ENCODE measurements around the gene REPS1.

DNA sequence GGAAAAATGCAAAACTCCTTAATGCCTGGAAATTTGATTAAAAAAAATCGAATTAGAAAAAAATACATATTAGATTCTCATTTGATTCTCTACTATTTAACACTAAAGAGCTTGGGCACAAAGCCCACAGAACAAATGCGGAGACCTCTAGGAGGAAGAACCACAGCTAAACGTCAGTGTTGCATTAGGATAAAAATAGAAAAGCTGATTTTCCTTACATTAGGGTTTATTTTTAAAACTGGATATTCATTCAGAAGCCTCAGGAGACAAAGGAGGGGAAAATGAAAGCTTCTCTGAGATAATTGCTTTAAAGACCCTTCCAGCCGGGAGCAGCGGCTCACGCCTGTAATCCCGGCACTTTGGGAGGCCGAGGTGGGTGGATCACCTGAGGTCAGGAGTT, 114.9 kb downstream of the REPS1 start:
- no peak for TF ChIP-seq POLR2A (IDR thresholded peaks at IDR 0.05; ENCODE audit: low read depth, low read length)
- TF ChIP-seq TAF1 (IDR thresholded peaks at IDR 0.05; ENCODE audit: low read depth, low read length) = no peak

All from GM12891 (cell line).